ENCODE data around the gene DDX20.

The DDX20 gene

DNA sequence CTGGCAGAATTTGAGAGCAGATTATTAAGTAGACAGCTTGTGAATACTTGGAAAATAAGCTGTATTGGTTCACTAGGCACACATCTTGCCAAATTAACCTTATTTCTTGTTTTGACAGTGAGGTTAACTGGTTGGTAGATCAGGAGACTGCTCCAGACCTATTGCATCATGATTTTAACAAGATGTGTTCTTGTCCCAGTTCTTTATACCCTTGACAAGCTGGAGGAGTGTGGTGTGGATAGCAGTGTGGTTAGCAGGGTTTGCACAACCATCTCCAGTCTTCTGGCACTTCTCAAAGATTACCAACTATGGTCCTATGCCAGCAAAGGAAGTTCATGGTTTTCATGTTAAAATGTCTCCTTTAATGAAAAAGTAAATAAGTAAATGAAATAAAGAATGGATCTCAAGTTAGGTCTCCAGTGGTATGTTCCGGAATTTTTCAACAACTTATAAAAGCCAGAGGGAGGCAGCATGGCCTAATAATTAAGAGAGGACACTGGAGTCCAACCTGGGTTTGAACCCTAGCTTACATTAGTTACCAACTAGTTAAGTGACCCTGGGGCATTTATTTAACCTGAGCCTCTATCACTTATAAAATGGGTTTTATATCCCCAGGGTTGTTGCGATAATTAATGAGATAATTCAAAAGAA, 34.1 kb downstream of the DDX20 start:
- Histone ChIP-seq H2AFZ (ENCODE audit: low read length) (no peak overlapping the region), H3K9me3 (ENCODE audit: low read length) (no peaks in the 10 kb centered on the region), H3K9me2 (ENCODE audit: low read depth, low read length) (no peaks in the 10 kb centered on the region), H3K9ac (ENCODE audit: low read length) (no peak overlapping the region), H3K36me3 (ENCODE audit: insufficient read depth, low read length) (no peaks in the 10 kb centered on the region), H4K20me1 (ENCODE audit: insufficient read depth, low read length) (no peaks in the 10 kb centered on the region), H3K4me3 (ENCODE audit: low read depth, low read length, poor library complexity, severe bottlenecking) (no peak overlapping the region), H3K79me2 (ENCODE audit: insufficient read depth, low read length) (no peaks in the 10 kb centered on the region), H3K4me2 (ENCODE audit: low read length) (no peak overlapping the region), H3K27ac (ENCODE audit: low read depth, low read length, poor library complexity, severe bottlenecking) (no peak overlapping the region), H3K4me1 (ENCODE audit: insufficient read depth, low read length, severe bottlenecking) (no peaks in the 10 kb centered on the region), H3K27me3 (ENCODE audit: insufficient read depth, low read length) (peaks cover 17% of the 10 kb centered on the region), H3F3A (ENCODE audit: insufficient read depth, low read length) (no peaks in the 10 kb centered on the region)
- no peak for TF ChIP-seq EZH2 (IDR thresholded peaks at IDR 0.05; ENCODE audit: borderline replicate concordance, low read length)
- TF ChIP-seq, protein P1, sequence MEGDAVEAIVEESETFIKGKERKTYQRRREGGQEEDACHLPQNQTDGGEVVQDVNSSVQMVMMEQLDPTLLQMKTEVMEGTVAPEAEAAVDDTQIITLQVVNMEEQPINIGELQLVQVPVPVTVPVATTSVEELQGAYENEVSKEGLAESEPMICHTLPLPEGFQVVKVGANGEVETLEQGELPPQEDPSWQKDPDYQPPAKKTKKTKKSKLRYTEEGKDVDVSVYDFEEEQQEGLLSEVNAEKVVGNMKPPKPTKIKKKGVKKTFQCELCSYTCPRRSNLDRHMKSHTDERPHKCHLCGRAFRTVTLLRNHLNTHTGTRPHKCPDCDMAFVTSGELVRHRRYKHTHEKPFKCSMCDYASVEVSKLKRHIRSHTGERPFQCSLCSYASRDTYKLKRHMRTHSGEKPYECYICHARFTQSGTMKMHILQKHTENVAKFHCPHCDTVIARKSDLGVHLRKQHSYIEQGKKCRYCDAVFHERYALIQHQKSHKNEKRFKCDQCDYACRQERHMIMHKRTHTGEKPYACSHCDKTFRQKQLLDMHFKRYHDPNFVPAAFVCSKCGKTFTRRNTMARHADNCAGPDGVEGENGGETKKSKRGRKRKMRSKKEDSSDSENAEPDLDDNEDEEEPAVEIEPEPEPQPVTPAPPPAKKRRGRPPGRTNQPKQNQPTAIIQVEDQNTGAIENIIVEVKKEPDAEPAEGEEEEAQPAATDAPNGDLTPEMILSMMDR (IDR thresholded peaks at IDR 0.05; ENCODE audit: low read length): no peak

DNA sequence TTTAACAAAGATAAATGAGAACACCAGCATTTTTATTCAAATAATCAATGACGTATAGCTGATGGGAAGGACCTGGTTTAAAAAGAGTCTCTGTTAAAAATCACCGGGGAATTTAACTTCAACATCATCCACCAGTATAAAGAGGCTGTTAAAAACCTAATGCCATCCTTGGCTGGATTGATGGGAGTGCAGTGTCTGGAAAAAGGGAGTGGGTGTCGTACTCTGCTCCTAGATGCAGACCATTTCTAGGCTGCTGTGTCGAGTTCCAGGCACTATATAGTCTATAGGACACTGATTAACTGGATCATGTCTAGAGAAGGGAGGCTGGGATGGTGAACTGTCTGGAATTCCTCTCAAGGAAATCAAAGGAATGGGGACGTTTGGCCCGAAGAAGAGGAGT, 36.1 kb downstream of the DDX20 start:
- Histone ChIP-seq H3K79me2 (ENCODE audit: insufficient read depth, low read length) (no peaks in the 10 kb centered on the region), H3K9ac (ENCODE audit: low read length) (no peak overlapping the region), H3K4me2 (ENCODE audit: low read length) (no peak overlapping the region), H3K4me3 (ENCODE audit: low read depth, low read length, poor library complexity, severe bottlenecking) (no peak overlapping the region), H3K36me3 (ENCODE audit: insufficient read depth, low read length) (no peaks in the 10 kb centered on the region), H3K9me2 (ENCODE audit: low read depth, low read length) (no peaks in the 10 kb centered on the region), H3K27me3 (ENCODE audit: insufficient read depth, low read length) (peaks cover 13% of the 10 kb centered on the region), H3K9me3 (ENCODE audit: low read length) (no peaks in the 10 kb centered on the region), H3F3A (ENCODE audit: insufficient read depth, low read length) (no peaks in the 10 kb centered on the region), H4K20me1 (ENCODE audit: insufficient read depth, low read length) (no peaks in the 10 kb centered on the region), H2AFZ (ENCODE audit: low read length) (no peak overlapping the region), H3K4me1 (ENCODE audit: insufficient read depth, low read length, severe bottlenecking) (no peaks in the 10 kb centered on the region), H3K27ac (ENCODE audit: low read depth, low read length, poor library complexity, severe bottlenecking) (no peak overlapping the region)
- TF ChIP-seq EZH2 (IDR thresholded peaks at IDR 0.05; ENCODE audit: borderline replicate concordance, low read length): no peak
- TF ChIP-seq, protein P1 (IDR thresholded peaks at IDR 0.05; ENCODE audit: low read length): no peak

DNA sequence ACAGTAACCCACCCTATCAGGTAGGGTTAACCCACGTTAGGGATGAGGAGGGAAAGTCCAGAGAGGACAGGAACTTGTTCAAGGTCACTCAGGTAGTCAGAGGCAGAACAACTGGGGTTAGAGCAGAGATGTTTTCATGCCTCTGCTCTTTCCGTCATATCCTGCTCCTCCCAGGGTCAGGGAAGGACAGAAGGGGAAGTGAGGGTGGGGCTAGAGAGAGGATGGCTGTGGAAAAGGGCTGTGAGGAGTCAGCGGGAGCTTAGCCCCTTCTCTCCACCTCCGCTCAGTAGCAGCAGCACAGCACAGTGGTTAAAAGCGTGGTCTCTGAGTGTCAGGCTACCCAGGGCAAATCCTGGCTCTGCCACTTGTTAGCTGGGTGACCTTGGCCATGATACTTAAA, 36.5 kb downstream of the DDX20 start:
- no peak for TF ChIP-seq EZH2 (IDR thresholded peaks at IDR 0.05; ENCODE audit: borderline replicate concordance, low read length)
- TF ChIP-seq, protein P1 (IDR thresholded peaks at IDR 0.05; ENCODE audit: low read length): no peak
- no peaks in the 10 kb centered on the region for H3K9me3 ChIP-seq (ENCODE audit: low read length)
- no peaks in the 10 kb centered on the region for H3K79me2 ChIP-seq (ENCODE audit: insufficient read depth, low read length)
- no peak overlapping the region for H3K4me3 ChIP-seq (ENCODE audit: low read depth, low read length, poor library complexity, severe bottlenecking)
- H3K9me2 ChIP-seq (ENCODE audit: low read depth, low read length): no peaks in the 10 kb centered on the region
- no peaks in the 10 kb centered on the region for H3K36me3 ChIP-seq (ENCODE audit: insufficient read depth, low read length)
- H3K27me3 ChIP-seq (ENCODE audit: insufficient read depth, low read length): peaks cover 13% of the 10 kb centered on the region
- H3K9ac ChIP-seq (ENCODE audit: low read length): no peak overlapping the region
- H2AFZ ChIP-seq (ENCODE audit: low read length): no peak overlapping the region
- H3K27ac ChIP-seq (ENCODE audit: low read depth, low read length, poor library complexity, severe bottlenecking): no peak overlapping the region
- H3K4me1 ChIP-seq (ENCODE audit: insufficient read depth, low read length, severe bottlenecking): no peaks in the 10 kb centered on the region
- no peaks in the 10 kb centered on the region for H4K20me1 ChIP-seq (ENCODE audit: insufficient read depth, low read length)
- no peak overlapping the region for H3K4me2 ChIP-seq (ENCODE audit: low read length)
- H3F3A ChIP-seq (ENCODE audit: insufficient read depth, low read length): no peaks in the 10 kb centered on the region
